Right atrium auricular region (tissue), 2 donors: ENCODE measurements around the gene ATXN1. TPM values are rescaled to one million over a fixed set of nuclear protein-coding genes. Genes with fewer than 3 reads are reported as not detected.
"Not testable (repeated sequence)": the region's sequence is repeated elsewhere in the genome, so short reads cannot be mapped to it uniquely, and the experiment has no call there.

Experiments
- DNase-seq: peaks from one replicate; pipeline ENCODE4 v3.0.0-alpha.2; 2019; ENCODE audit warnings: low spot score
- H3K27ac ChIP-seq, 2 donors: fragments of 200-600 bp; sonication (generic); 1 replicate in 1 of 2; 2 replicates in 1 of 2; pipeline ENCODE4 v1.5.1; 2016 to 2019
- H3K27me3 ChIP-seq, 2 donors: fragments of 200-600 bp; sonication (generic); one replicate each; pipeline versions ENCODE4 v1.5.1 to v1.6.0; 2017 to 2019
- H3K36me3 ChIP-seq: fragments of 200-600 bp; sonication (generic); one replicate; pipeline ENCODE4 v1.5.1; 2016
- H3K4me1 ChIP-seq, 2 donors: fragments of 200-600 bp; sonication (generic); one replicate each; pipeline versions ENCODE4 v1.5.1 to v1.6.0; 2017 to 2019
- H3K4me3 ChIP-seq, 2 donors: fragments of 200-600 bp; sonication (generic); 1 replicate in 1 of 2; 2 replicates in 1 of 2; pipeline ENCODE4 v1.5.1; 2017 to 2019; ENCODE audit warnings: mild to moderate bottlenecking in 1 of 2, moderate library complexity in 1 of 2
- H3K9me3 ChIP-seq, 2 donors: fragments of 200-600 bp; sonication (generic); one replicate each; pipeline ENCODE4 v1.5.1; 2019
- total RNA-seq, 2 donors: library from RNA; depleted of rRNA; stranded (reverse); fragments of >200 nt; gene quantifications; one replicate each; pipeline ENCODE4 v1.1.0, GENCODE V29; 2016
- TF ChIP-seq, protein P1 (sequence below), 2 donors: fragments of 200-600 bp; sonication (generic); IDR thresholded peaks; one replicate each; pipeline ENCODE4 v1.5.1; 2019; ENCODE audit warnings: antibody characterized with exemption in 2 of 2

The ATXN1 gene
- total RNA-seq, 2 donors from 2014 or later: 41.8 to 62.0 TPM

DNA sequence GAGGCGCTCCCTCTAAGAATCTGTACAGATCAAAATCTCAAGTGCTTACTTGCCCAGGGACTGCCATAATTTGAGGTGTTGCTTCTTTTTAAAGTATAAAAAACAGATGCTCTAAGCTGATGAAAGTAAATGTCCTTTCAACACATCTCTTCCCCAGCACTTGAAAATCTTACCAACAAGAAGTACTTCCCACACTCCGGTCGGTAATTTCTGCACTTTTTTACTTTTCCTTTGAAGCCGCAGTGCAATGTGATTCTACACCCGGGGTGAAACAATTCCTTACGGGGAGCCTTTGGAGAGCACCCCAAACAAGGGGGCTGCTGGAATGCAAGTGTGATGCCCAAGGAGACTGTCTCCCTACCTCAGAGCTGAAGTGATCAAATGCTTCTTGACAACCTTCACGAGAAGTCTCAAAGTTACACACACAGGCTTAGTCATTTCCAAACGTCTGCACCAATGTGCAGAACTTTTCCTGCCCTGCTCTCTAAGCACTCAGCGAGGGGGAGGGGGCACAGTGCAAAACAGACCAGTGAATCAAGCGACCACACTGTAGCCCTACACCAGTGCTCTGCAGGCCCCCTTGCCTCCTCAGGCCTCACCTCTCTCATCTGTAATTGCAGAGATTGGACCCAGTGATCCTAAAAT lies 56.7 kb downstream of the ATXN1 start:
- H3K36me3 ChIP-seq: no peaks in the 10 kb centered on the region
- H3K4me1 ChIP-seq: peaks cover 0 to 42% of the 10 kb centered on the region in 2 donors
- H3K4me3 ChIP-seq: peak overlapping the region in 1 of 2 donors; percentile 20
- H3K9me3 ChIP-seq: no peaks in the 10 kb centered on the region
- H3K27ac ChIP-seq: peak overlapping the region in 1 of 2 donors; percentile 3
- TF ChIP-seq, protein P1, sequence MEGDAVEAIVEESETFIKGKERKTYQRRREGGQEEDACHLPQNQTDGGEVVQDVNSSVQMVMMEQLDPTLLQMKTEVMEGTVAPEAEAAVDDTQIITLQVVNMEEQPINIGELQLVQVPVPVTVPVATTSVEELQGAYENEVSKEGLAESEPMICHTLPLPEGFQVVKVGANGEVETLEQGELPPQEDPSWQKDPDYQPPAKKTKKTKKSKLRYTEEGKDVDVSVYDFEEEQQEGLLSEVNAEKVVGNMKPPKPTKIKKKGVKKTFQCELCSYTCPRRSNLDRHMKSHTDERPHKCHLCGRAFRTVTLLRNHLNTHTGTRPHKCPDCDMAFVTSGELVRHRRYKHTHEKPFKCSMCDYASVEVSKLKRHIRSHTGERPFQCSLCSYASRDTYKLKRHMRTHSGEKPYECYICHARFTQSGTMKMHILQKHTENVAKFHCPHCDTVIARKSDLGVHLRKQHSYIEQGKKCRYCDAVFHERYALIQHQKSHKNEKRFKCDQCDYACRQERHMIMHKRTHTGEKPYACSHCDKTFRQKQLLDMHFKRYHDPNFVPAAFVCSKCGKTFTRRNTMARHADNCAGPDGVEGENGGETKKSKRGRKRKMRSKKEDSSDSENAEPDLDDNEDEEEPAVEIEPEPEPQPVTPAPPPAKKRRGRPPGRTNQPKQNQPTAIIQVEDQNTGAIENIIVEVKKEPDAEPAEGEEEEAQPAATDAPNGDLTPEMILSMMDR (IDR thresholded peaks at IDR 0.05): no peak
- DNase-seq: no peak
- H3K27me3 ChIP-seq: no peaks in the 10 kb centered on the region

DNA sequence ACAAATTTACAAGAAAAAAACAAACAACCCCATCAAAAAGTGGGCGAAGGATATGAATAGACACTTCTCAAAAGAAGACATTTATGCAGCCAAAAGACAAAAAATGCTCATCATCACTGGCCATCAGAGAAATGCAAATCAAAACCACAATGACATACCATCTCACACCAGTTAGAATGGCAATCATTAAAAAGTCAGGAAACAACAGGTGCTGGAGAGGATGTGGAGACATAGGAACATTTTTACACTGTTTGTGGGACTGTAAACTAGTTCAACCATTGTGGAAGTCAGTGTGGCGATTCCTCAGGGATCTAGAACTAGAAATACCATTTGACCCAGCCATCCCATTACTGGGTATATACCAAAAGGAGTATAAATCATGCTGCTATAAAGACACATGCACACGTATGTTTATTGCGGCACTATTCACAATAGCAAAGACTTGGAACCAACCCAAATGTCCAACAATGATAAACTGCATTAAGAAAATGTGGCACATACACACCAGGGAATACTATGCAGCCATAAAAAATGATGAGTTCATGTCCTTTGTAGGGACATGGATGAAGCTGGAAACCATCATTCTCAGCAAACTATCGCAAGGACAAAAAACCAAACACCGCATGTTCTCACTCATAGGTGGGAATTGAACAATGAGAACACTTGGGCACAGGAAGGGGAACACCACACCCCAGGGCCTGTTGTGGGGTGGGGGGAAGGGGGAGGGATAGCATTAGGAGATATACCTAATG lies 58.5 kb downstream of the ATXN1 start:
- peaks cover 0 to 49% of the 10 kb centered on the region in 2 donors for H3K4me1 ChIP-seq

DNA sequence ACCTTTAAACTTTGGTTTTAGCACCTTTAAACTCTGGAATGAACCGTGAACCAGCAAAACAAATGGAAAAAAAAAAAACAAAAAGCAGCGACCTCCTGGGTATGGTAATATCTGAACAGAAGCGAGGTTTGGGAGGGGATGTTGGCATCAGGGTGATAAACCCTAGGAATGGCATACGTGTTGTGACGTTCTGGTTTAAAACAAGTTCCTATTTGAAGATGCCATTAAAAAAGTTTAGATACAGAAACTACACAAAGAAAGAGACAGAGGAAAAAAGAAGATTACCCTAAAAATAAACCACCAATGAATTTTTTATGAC lies 60.4 kb downstream of the ATXN1 start:
- TF ChIP-seq, protein P1 (IDR thresholded peaks at IDR 0.05): no peak
- Histone ChIP-seq H3K36me3 (no peaks in the 10 kb centered on the region), H3K9me3 (no peaks in the 10 kb centered on the region), H3K4me1 (peaks cover 0 to 57% of the 10 kb centered on the region in 2 donors), H3K4me3 (peak overlapping the region in 1 of 2 donors; percentile 47), H3K27ac (peak overlapping the region; percentile 20 to 67), H3K27me3 (no peaks in the 10 kb centered on the region)
- no peak for DNase-seq

More for the DNA sequence above, 58.5 kb downstream of the ATXN1 start:
- H3K4me3 ChIP-seq, H3K27me3 ChIP-seq, H3K9me3 ChIP-seq, H3K36me3 ChIP-seq, DNase-seq, H3K27ac ChIP-seq: not testable (repeated sequence)

DNA sequence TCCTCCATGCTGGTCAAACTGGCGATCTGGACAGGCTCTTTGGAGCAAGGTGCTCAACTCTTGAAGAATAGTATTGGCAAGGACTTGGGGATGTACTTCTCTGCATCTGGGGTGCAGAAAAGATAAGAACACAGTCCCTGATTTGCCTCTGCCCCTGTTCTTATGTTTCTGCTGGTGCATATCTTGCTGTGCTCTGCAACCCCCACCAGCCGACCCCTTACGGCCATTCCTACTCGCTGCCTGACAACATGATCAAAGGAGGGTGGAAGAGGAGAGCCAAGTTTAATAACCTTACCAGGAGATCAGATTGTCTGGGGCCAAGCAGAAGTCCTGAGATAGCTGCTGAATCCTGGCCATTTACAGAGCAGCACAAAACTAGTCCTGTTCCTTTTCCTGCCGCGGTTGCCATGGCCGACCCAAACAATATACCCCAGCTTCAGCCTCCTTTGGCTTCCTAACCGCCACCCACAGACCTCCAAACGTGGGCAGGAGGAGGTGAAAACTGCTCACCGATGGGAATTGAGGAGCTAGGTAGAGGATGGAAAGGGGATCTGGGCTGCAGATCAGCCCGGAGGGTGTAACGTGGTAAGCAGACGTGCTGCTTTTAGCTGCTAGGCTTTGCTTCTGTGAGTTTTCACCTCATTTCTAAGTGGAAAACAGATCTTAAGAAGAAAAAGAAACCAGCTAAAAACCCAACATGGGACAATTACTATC lies 60.9 kb downstream of the ATXN1 start:
- DNase-seq: no peak

DNA sequence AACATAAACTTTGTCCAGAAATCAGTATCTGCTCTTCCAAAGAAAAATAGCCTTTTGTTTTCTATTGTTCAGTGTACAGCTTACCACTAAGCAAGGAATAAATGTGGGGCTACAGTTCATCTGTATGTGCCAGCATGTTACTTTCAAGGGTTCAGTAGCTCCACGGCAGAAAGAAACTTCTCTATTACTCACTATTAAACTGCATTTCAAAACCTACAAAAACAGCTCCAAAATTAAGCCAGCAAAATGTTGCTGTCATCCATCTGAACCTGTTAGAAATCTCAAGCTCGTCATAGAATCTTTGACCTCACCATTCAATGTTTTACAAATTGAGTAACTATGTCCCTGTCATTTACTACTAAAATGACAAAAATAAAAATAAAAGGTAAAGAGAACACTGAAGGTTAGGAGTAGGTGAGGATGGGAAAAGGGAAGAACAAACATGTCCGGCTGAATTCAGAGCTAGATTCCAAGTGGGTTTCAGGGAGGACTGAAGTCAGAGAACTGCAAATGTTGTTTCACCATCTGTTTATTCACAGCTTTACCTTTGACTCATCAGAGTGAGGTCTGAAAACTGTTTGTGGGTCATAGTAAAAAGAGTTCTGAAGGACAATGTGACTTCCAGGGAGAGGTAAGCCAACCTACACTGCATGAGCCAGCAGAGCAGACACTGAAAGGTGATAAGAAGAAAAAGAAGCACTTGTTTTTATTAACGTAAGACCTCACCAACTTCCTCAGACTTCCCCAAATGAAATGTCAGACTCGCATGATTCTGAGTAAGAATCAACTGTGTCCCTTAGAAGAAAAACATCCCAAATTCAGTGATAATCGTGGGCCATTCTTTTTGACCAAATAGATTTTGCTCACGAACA lies 62.0 kb downstream of the ATXN1 start:
- peaks cover 0 to 48% of the 10 kb centered on the region in 2 donors for H3K4me1 ChIP-seq
- no peaks in the 10 kb centered on the region for H3K36me3 ChIP-seq
- no peaks in the 10 kb centered on the region for H3K27me3 ChIP-seq
- H3K4me3 ChIP-seq: no peak overlapping the region
- H3K27ac ChIP-seq: peak overlapping the region in 1 of 2 donors; percentile 20
- H3K9me3 ChIP-seq: no peaks in the 10 kb centered on the region
- TF ChIP-seq, protein P1 (IDR thresholded peaks at IDR 0.05): no peak
- no peak for DNase-seq

More for the DNA sequence above, 60.9 kb downstream of the ATXN1 start:
- TF ChIP-seq, protein P1 (IDR thresholded peaks at IDR 0.05): no peak
- Histone ChIP-seq H3K9me3 (no peaks in the 10 kb centered on the region), H3K4me1 (peaks cover 0 to 52% of the 10 kb centered on the region in 2 donors), H3K27me3 (no peaks in the 10 kb centered on the region), H3K27ac (peak overlapping the region; percentile 20 to 67), H3K4me3 (peak overlapping the region; percentile 16 to 47), H3K36me3 (no peaks in the 10 kb centered on the region)
